GM21390 (cell line): ENCODE results near the gene WDFY4.

Experiments
- ATAC-seq: cut with Tn5 transposase; IDR thresholded peaks from one replicate; pipeline ENCODE4 v1.9.1; 2021; ENCODE audit not compliant: unreplicated experiment

WDFY4 gene

GRCh38 chr10:48903151-48903550 is 218.5 kb downstream of the WDFY4 start:
- no peak for ATAC-seq

- ATAC-seq = no peak
Measured at GRCh38 chr10:48904861-48905260, 220.2 kb downstream of the WDFY4 start.

- ATAC-seq = no peak
Measured at GRCh38 chr10:48905311-48905710, 220.6 kb downstream of the WDFY4 start.

- no peak for ATAC-seq
Measured at GRCh38 chr10:48906841-48907240, 222.2 kb downstream of the WDFY4 start.

GRCh38 chr10:48907730-48908129 is 223.1 kb downstream of the WDFY4 start:
- ATAC-seq = peak; percentile 79

- ATAC-seq = no peak
Measured at GRCh38 chr10:48910548-48910947, 225.9 kb downstream of the WDFY4 start.

GRCh38 chr10:48913674-48914073 is 229.0 kb downstream of the WDFY4 start:
- no peak for ATAC-seq

GRCh38 chr10:48923748-48924147 is 239.1 kb downstream of the WDFY4 start:
- no peak for ATAC-seq

- no peak for ATAC-seq
Measured at GRCh38 chr10:48924988-48925387, 240.3 kb downstream of the WDFY4 start.

GRCh38 chr10:48926255-48926654 is 241.6 kb downstream of the WDFY4 start:
- ATAC-seq = no peak

GRCh38 chr10:48926764-48927540 is 242.3 kb downstream of the WDFY4 start:
- no peak for ATAC-seq

- no peak for ATAC-seq
Measured at GRCh38 chr10:48929413-48929990, 244.8 kb downstream of the WDFY4 start.

GRCh38 chr10:48931188-48931587 is 246.5 kb downstream of the WDFY4 start:
- ATAC-seq = no peak

GRCh38 chr10:48932831-48933664 is 248.4 kb downstream of the WDFY4 start:
- no peak for ATAC-seq

GRCh38 chr10:48934672-48935501 is 250.2 kb downstream of the WDFY4 start:
- no peak for ATAC-seq

- ATAC-seq = no peak
Measured at GRCh38 chr10:48935577-48935976, 250.9 kb downstream of the WDFY4 start.

- no peak for ATAC-seq
Measured at GRCh38 chr10:48937796-48938195, 253.1 kb downstream of the WDFY4 start.

GRCh38 chr10:48938281-48938680 is 253.6 kb downstream of the WDFY4 start:
- no peak for ATAC-seq

- no peak for ATAC-seq
Measured at GRCh38 chr10:48938990-48939536, 254.4 kb downstream of the WDFY4 start.

GRCh38 chr10:48939790-48940325 is 255.2 kb downstream of the WDFY4 start, which contains the start of gene LRRC18:
TSS of gene LRRC18 (minus strand) at chr10:48939840. CDS start at chr10:48914155, 25,685 bp downstream.
- no peak for ATAC-seq
